GM19043 (cell line): ENCODE measurements around the gene MAG.

ENCODE experiments used
- ATAC-seq: cut with Tn5 transposase; IDR thresholded peaks from one replicate; pipeline ENCODE4 v1.9.1; 2021; ENCODE audit warnings: low read depth; ENCODE audit not compliant: unreplicated experiment

MAG gene

GRCh38 chr19:35291916-35292315 lies at the start of gene MAG:
Gene MAG, plus strand, starts transcription at chr19:35292161. Its CDS starts 3,248 bp downstream, at chr19:35295409.
- ATAC-seq, result no peak

- no peak for ATAC-seq
Measured at GRCh38 chr19:35246466-35247092, 45.4 kb upstream of the MAG start.

GRCh38 chr19:35247526-35248309 lies 44.2 kb upstream of the MAG start:
- peak; percentile 28 for ATAC-seq

GRCh38 chr19:35248310-35249145 lies 43.4 kb upstream of the MAG start, which contains the start of gene LSR:
Gene LSR, plus strand, starts transcription at chr19:35249002. Its CDS starts 21 bp downstream, at chr19:35249023.
- peak; percentile 62 for ATAC-seq

- no peak for ATAC-seq
Measured at GRCh38 chr19:35249146-35249847, 42.7 kb upstream of the MAG start.

GRCh38 chr19:35249848-35250711 lies 41.9 kb upstream of the MAG start:
- ATAC-seq, result no peak

- no peak for ATAC-seq
Measured at GRCh38 chr19:35251456-35251855, 40.5 kb upstream of the MAG start.

- no peak for ATAC-seq
Measured at GRCh38 chr19:35253316-35254286, 38.4 kb upstream of the MAG start.

GRCh38 chr19:35254341-35255297 lies 37.3 kb upstream of the MAG start:
- ATAC-seq, result no peak

GRCh38 chr19:35256566-35256965 lies 35.4 kb upstream of the MAG start:
- no peak for ATAC-seq

GRCh38 chr19:35257113-35257461 lies 34.9 kb upstream of the MAG start:
- ATAC-seq, result no peak

GRCh38 chr19:35260694-35261304 lies 31.2 kb upstream of the MAG start:
- ATAC-seq, result no peak

GRCh38 chr19:35261356-35262100 lies 30.4 kb upstream of the MAG start:
- no peak for ATAC-seq

GRCh38 chr19:35262101-35262761 lies 29.7 kb upstream of the MAG start:
- ATAC-seq, result no peak

- ATAC-seq, result no peak
Measured at GRCh38 chr19:35264268-35265125, 27.5 kb upstream of the MAG start.
